ENCODE results near the gene ZNF677.
"Not testable (repeated sequence)": the region's sequence is repeated elsewhere in the genome, so short reads cannot be mapped to it uniquely, and the experiment has no call there.

ZNF677 gene

GRCh38 chr19:53196777-53197396 lies 57.8 kb downstream of the ZNF677 start:
- DNase-seq (ENCODE audit: low read depth): peak; percentile 91
- TF ChIP-seq CTCF (IDR thresholded peaks at IDR 0.05; ENCODE audit: insufficient read depth, low read depth, low read length, missing control alignments): no peak
- H3K4me3 ChIP-seq (ENCODE audit: low read depth, low read length): peak overlapping the region; percentile 57

- TF ChIP-seq CTCF (IDR thresholded peaks at IDR 0.05; ENCODE audit: insufficient read depth, low read depth, low read length, missing control alignments): peak; percentile 69
- peak; percentile 75 for DNase-seq (ENCODE audit: low read depth)
- no peak overlapping the region for H3K4me3 ChIP-seq (ENCODE audit: low read depth, low read length)
These were observed 59.3 kb downstream of the ZNF677 start for GRCh38 chr19:53195265-53195903.

- TF ChIP-seq CTCF (IDR thresholded peaks at IDR 0.05; ENCODE audit: insufficient read depth, low read depth, low read length, missing control alignments): no peak
- no peak for DNase-seq (ENCODE audit: low read depth)
- peak overlapping the region; percentile 13; the same call in 1 of the 2 replicates for H3K4me3 ChIP-seq (ENCODE audit: low read depth, low read length)
These were observed 61.0 kb downstream of the ZNF677 start for GRCh38 chr19:53193535-53194222.

- DNase-seq (ENCODE audit: low read depth): peak; percentile 83
- TF ChIP-seq CTCF (IDR thresholded peaks at IDR 0.05; ENCODE audit: insufficient read depth, low read depth, low read length, missing control alignments): no peak
- peak within 1 kb of the TSS; percentile 59 for H3K4me3 ChIP-seq (ENCODE audit: low read depth, low read length)
These were observed 61.7 kb downstream of the ZNF677 start, which contains the start of gene ZNF665 for GRCh38 chr19:53192771-53193534. ZNF665 (minus strand) TSS chr19:53193358; CDS start chr19:53182898, 10,460 bp downstream.

- DNase-seq (ENCODE audit: low read depth): no peak
- no peak for TF ChIP-seq CTCF (IDR thresholded peaks at IDR 0.05; ENCODE audit: insufficient read depth, low read depth, low read length, missing control alignments)
These were observed 64.4 kb downstream of the ZNF677 start for GRCh38 chr19:53190253-53190652.

GRCh38 chr19:53189691-53190198 lies 64.9 kb downstream of the ZNF677 start:
- H3K4me3 ChIP-seq (ENCODE audit: low read depth, low read length); DNase-seq (ENCODE audit: low read depth): not testable (repeated sequence)

More at GRCh38 chr19:53190253-53190652, 64.4 kb downstream of the ZNF677 start:
- H3K4me3 ChIP-seq (ENCODE audit: low read depth, low read length): no peak overlapping the region
